PC-9 (cell line): ENCODE results near the gene SMOC2. TPM values are rescaled to one million over a fixed set of nuclear protein-coding genes. Genes with fewer than 3 reads are reported as not detected.

Source experiments
- BruUV-seq: library from RNA; stranded (reverse); fragments of 400-500 nt; replicated peaks from 2 replicates; lab custom pipeline; 2021; lab: Mats Ljungman, UMichigan
- CTCF ChIA-PET: fragments of 300-600 bp; sonication (Branson Sonifier 250); formaldehyde crosslinking; loops from one replicate; lab custom pipeline; 2022; ENCODE audit warnings: antibody characterized with exemption; lab: Charles Lee
- POLR2A ChIA-PET: fragments of 300-600 bp; sonication (Branson Sonifier 250); formaldehyde crosslinking; loops from one replicate; lab custom pipeline; 2022; ENCODE audit warnings: antibody characterized with exemption; ENCODE audit not compliant: unreplicated experiment; lab: Charles Lee
- DNase-seq, 2 experiments: peaks; one replicate each; pipeline versions ENCODE4 v3.0.0 to v3.0.0-alpha.2; 2015 to 2022; ENCODE audit warnings: mixed read lengths in 1 of 2
- H2AFZ ChIP-seq: fragments of 200-600 bp; sonication (generic); 2 replicates; pipeline ENCODE4 v1.8.1; 2017; ENCODE audit warnings: antibody characterized with exemption
- H3F3A ChIP-seq: fragments of 200-600 bp; sonication (generic); 2 replicates; pipeline ENCODE4 v1.8.1; 2017; ENCODE audit warnings: antibody characterized with exemption, mild to moderate bottlenecking, low read depth; ENCODE audit not compliant: insufficient read depth
- H3K27ac ChIP-seq: fragments of 200-600 bp; sonication (generic); 2 replicates; pipeline ENCODE4 v1.6.1; 2016; ENCODE audit warnings: mixed run types
- H3K27me3 ChIP-seq: fragments of 200-600 bp; sonication (generic); 2 replicates; pipeline ENCODE4 v1.6.1; 2016; ENCODE audit warnings: low read depth, mixed run types; ENCODE audit not compliant: insufficient read depth
- H3K36me3 ChIP-seq: fragments of 200-600 bp; sonication (generic); 2 replicates; pipeline ENCODE4 v1.6.1; 2016; ENCODE audit warnings: low read depth, mixed run types
- H3K4me1 ChIP-seq: fragments of 200-600 bp; sonication (generic); replicated peaks from 2 replicates; pipeline ENCODE4 v1.6.1; 2016; ENCODE audit warnings: mixed run types; ENCODE audit not compliant: insufficient read depth
- H3K4me2 ChIP-seq: fragments of 200-600 bp; sonication (generic); 2 replicates; pipeline ENCODE4 v1.6.1; 2017; ENCODE audit warnings: mixed run types
- H3K4me3 ChIP-seq: fragments of 200-600 bp; sonication (generic); 2 replicates; pipeline ENCODE4 v1.6.1; 2016; ENCODE audit warnings: mixed run types
- H3K79me2 ChIP-seq: fragments of 200-600 bp; sonication (generic); 2 replicates; pipeline ENCODE4 v1.6.1; 2017; ENCODE audit warnings: low read depth, mixed run types
- H3K9me2 ChIP-seq: fragments of 200-600 bp; sonication (generic); 2 replicates; pipeline ENCODE4 v1.8.1; 2017; ENCODE audit warnings: mild to moderate bottlenecking; ENCODE audit not compliant: insufficient read depth
- H3K9me3 ChIP-seq: fragments of 200-600 bp; sonication (generic); 2 replicates; pipeline ENCODE4 v1.8.1; 2016; ENCODE audit warnings: low read depth; ENCODE audit not compliant: insufficient read depth
- H4K20me1 ChIP-seq: fragments of 200-600 bp; sonication (generic); 2 replicates; pipeline ENCODE4 v1.8.1; 2017; ENCODE audit not compliant: insufficient read depth
- EZH2 ChIP-seq: fragments of 200-600 bp; sonication (generic); IDR thresholded peaks from 2 replicates; pipeline ENCODE4 v1.8.0; 2017; ENCODE audit warnings: antibody characterized with exemption, low read depth
- intact Hi-C: fragments of 100-400 bp; cut with micrococcal nuclease; formaldehyde crosslinking; loops from one replicate; pipeline ENCODE4 v1.10.0; 2022; ENCODE audit not compliant: unreplicated experiment
- total RNA-seq: library from RNA; stranded (reverse); gene quantifications from 2 replicates; pipeline ENCODE4 v1.2.3, GENCODE V29; 2021
- TF ChIP-seq, protein P1 (sequence below): fragments of 200-600 bp; sonication (generic); conservative IDR thresholded peaks from 2 replicates; pipeline ENCODE4 v1.6.1; 2017; ENCODE audit warnings: mixed run types, antibody characterized with exemption, mild to moderate bottlenecking, moderate library complexity

The SMOC2 gene
- total RNA-seq, 1 experiment from 2014 or later = not detected

DNA sequence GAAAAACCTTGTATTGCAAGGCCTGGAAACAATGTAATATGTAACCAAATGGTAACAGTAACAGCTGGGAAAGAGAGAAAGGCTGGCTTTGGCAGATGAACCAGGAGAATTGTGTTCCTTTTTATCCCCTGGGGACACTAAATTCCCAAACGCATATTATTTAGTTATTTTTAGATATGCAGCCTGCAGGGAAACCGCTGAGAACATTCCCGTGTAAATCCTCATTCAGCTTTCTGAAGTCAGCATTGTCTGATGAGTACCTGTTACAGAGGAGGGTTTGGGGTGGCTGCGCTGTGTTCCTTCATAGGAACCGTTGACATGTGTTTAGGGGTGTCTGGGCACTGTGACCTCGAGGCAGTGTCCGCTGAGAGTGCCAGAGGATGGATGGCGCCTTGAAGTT lies 101.3 kb downstream of the SMOC2 start:
- H3K27ac ChIP-seq = no peak overlapping the region
- POLR2A ChIA-PET = no interaction called here
- H4K20me1 ChIP-seq = no peaks in the 10 kb centered on the region
- H3K9me3 ChIP-seq = no peaks in the 10 kb centered on the region
- CTCF ChIA-PET = no interaction called here
- H3K79me2 ChIP-seq = no peaks in the 10 kb centered on the region
- peaks cover 80% of the 10 kb centered on the region for H3K27me3 ChIP-seq
- no peaks in the 10 kb centered on the region for H3K36me3 ChIP-seq
- TF ChIP-seq, protein P1, sequence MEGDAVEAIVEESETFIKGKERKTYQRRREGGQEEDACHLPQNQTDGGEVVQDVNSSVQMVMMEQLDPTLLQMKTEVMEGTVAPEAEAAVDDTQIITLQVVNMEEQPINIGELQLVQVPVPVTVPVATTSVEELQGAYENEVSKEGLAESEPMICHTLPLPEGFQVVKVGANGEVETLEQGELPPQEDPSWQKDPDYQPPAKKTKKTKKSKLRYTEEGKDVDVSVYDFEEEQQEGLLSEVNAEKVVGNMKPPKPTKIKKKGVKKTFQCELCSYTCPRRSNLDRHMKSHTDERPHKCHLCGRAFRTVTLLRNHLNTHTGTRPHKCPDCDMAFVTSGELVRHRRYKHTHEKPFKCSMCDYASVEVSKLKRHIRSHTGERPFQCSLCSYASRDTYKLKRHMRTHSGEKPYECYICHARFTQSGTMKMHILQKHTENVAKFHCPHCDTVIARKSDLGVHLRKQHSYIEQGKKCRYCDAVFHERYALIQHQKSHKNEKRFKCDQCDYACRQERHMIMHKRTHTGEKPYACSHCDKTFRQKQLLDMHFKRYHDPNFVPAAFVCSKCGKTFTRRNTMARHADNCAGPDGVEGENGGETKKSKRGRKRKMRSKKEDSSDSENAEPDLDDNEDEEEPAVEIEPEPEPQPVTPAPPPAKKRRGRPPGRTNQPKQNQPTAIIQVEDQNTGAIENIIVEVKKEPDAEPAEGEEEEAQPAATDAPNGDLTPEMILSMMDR = no peak
- TF ChIP-seq EZH2 = no peak
- no peak for DNase-seq
- no peaks in the 10 kb centered on the region for H3F3A ChIP-seq
- BruUV-seq = no TSS peak
- no peak overlapping the region for H3K4me3 ChIP-seq
- no peaks in the 10 kb centered on the region for H3K4me1 ChIP-seq
- H3K4me2 ChIP-seq = no peak overlapping the region
- H2AFZ ChIP-seq = no peak overlapping the region
- intact Hi-C loops = no loop called here
- H3K9me2 ChIP-seq = no peaks in the 10 kb centered on the region

DNA sequence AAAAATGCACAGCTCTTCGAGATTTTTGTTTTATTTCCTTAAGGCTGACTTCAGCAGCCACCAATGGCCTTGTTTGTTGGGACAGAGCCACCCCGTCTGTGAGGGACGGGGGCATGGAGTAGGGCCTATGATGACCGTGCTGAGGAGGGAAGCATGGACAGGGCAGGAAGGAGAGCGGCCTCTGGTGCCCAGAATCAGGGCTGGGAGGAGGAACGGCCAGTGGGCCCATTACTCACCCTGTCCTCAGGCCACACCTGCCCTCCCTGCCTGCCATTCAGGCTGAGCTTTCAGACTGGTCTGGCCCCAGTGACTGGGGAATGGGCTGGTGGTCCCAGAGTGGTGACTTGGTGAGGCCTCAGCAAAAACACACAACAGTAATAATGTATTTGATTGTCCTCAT lies 104.4 kb downstream of the SMOC2 start:
- Histone ChIP-seq H3F3A (no peaks in the 10 kb centered on the region), H3K36me3 (no peaks in the 10 kb centered on the region), H3K9me3 (no peaks in the 10 kb centered on the region; the same call in 1 of the 2 replicates), H3K4me3 (no peak overlapping the region), H3K4me2 (no peak overlapping the region), H2AFZ (no peak overlapping the region), H3K27ac (no peak overlapping the region), H4K20me1 (no peaks in the 10 kb centered on the region), H3K9me2 (no peaks in the 10 kb centered on the region), H3K27me3 (peaks cover 94% of the 10 kb centered on the region), H3K4me1 (no peaks in the 10 kb centered on the region), H3K79me2 (no peaks in the 10 kb centered on the region)
- CTCF ChIA-PET = no interaction called here
- POLR2A ChIA-PET = no interaction called here
- DNase-seq = no peak
- no TSS peak for BruUV-seq
- TF ChIP-seq EZH2 = no peak
- TF ChIP-seq, protein P1 = no peak
- intact Hi-C loops = no loop called here

GRCh38 chr6:168546151-168546550 lies 105.2 kb downstream of the SMOC2 start:
- no peak overlapping the region for H3K27ac ChIP-seq
- H3K4me1 ChIP-seq = no peaks in the 10 kb centered on the region
- no peaks in the 10 kb centered on the region for H3K9me2 ChIP-seq
- no peaks in the 10 kb centered on the region; the same call in 1 of the 2 replicates for H3K9me3 ChIP-seq
- no peak overlapping the region for H2AFZ ChIP-seq
- H3K27me3 ChIP-seq = peaks cover 94% of the 10 kb centered on the region
- DNase-seq = no peak
- no peaks in the 10 kb centered on the region for H4K20me1 ChIP-seq
- intact Hi-C loops = no loop called here
- CTCF ChIA-PET = no interaction called here
- H3F3A ChIP-seq = no peaks in the 10 kb centered on the region
- BruUV-seq = no TSS peak
- no peak overlapping the region for H3K4me2 ChIP-seq
- TF ChIP-seq, protein P1 = no peak
- no peak for TF ChIP-seq EZH2
- POLR2A ChIA-PET = no interaction called here
- H3K36me3 ChIP-seq = no peaks in the 10 kb centered on the region
- H3K79me2 ChIP-seq = no peaks in the 10 kb centered on the region
- no peak overlapping the region for H3K4me3 ChIP-seq
